VCaP (cell line): ENCODE results near the gene ZNF48.
A peak's percentile ranks its signal among the peaks of the same experiment; 100 is the strongest.

Source experiments
- H3K27ac ChIP-seq: fragments of 450-650 bp; 2 replicates; pipeline ENCODE4 v1.5.1; 2017
- CTCF ChIP-seq: fragments of 450-650 bp; conservative IDR thresholded peaks from 2 replicates; pipeline ENCODE4 v1.5.1; 2017; ENCODE audit warnings: mild to moderate bottlenecking, moderate library complexity

Gene ZNF48

DNA sequence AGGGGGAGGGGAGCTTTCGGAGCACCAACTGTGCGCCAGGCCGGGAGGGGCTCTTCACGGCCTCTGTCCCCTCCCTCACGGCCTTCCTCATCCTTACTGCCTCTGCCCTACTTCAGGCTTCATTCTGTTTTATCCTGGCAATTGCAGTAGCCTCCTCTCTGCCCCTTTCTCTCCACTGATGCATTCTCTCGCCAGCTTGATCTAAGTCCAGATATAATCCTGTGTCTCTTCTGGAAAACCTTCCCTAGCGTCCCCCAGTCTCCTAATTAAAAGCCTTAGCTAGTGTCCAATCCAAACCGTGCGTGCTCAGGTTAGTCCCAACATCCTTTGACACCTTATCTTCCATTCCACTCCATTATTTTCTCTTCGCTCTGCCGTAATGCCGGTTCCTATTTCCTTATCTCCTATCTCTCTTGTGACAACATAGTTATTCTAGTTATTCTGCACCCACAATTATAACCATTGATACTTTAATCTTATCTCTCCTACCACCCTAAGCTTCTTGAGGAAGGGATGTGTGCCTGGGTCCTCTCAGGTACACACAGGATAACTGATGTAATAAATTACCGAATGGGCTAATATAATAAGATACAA lies 869 bp downstream of the ZNF48 start:
- H3K27ac ChIP-seq = peak overlapping the region; percentile 77
- no peak for TF ChIP-seq CTCF

DNA sequence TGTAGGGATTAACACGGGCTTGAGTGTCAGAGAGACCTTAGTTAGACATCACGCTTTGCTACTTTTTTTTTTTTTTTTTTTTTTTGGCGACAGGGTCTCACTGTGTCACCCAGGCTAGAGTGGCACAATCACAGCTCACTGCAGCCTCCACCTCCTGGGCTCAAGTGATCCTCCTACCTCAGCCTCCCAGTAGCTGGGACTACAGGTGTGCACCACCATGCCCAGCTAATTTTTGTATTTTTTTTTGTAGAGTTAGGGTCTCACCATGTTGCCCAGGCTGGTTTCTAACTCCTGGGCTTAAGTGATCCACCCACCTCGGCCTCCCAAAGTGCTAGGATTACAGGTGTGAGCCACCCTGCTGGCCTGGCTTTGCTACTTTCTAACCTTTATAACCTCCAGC lies 1.4 kb downstream of the ZNF48 start:
- H3K27ac ChIP-seq = peak overlapping the region; percentile 77

- no peak for TF ChIP-seq CTCF
- peak overlapping the region; percentile 77 for H3K27ac ChIP-seq
Observed at GRCh38 chr16:30397056-30397455, 1.8 kb downstream of the ZNF48 start.

GRCh38 chr16:30397776-30398660 lies 2.8 kb downstream of the ZNF48 start:
- TF ChIP-seq CTCF = no peak

GRCh38 chr16:30398661-30399434 lies 3.6 kb downstream of the ZNF48 start:
- H3K27ac ChIP-seq = no peak overlapping the region
- no peak for TF ChIP-seq CTCF

More at GRCh38 chr16:30397776-30398660, 2.8 kb downstream of the ZNF48 start:
- H3K27ac ChIP-seq = no peak overlapping the region; the same call in 1 of the 2 replicates

- no peak overlapping the region for H3K27ac ChIP-seq
Observed at GRCh38 chr16:30399435-30400186, 4.4 kb downstream of the ZNF48 start.

More at GRCh38 chr16:30399435-30400186, 4.4 kb downstream of the ZNF48 start:
- no peak for TF ChIP-seq CTCF
